HG02981 (cell line): ENCODE measurements around the gene RORC.

Experiments
- ATAC-seq: cut with Tn5 transposase; IDR thresholded peaks from one replicate; pipeline ENCODE4 v1.9.1; 2021; ENCODE audit warnings: mild to moderate bottlenecking, moderate library complexity; ENCODE audit not compliant: unreplicated experiment

RORC gene

GRCh38 chr1:151849871-151850270, 18.3 kb upstream of the RORC start:
- ATAC-seq = no peak

- no peak for ATAC-seq
Measured at GRCh38 chr1:151849126-151849525, 17.5 kb upstream of the RORC start.

GRCh38 chr1:151847867-151848596, 16.4 kb upstream of the RORC start:
- ATAC-seq = no peak

- ATAC-seq = no peak
Measured at GRCh38 chr1:151846686-151847237, 15.2 kb upstream of the RORC start.

GRCh38 chr1:151846062-151846568, 14.5 kb upstream of the RORC start:
- no peak for ATAC-seq

- ATAC-seq = no peak
Measured at GRCh38 chr1:151843398-151843797, 11.8 kb upstream of the RORC start.

GRCh38 chr1:151841141-151841540, 9.5 kb upstream of the RORC start:
- no peak for ATAC-seq

- ATAC-seq = no peak
Measured at GRCh38 chr1:151840421-151840820, 8.8 kb upstream of the RORC start.

GRCh38 chr1:151839457-151840403, 8.1 kb upstream of the RORC start, which contains the start of gene C2CD4D:
TSS of gene C2CD4D (minus strand) at chr1:151839820. CDS start at chr1:151838989, 831 bp downstream.
- ATAC-seq = no peak

- ATAC-seq = no peak
Measured at GRCh38 chr1:151839082-151839412, 7.4 kb upstream of the RORC start.

- no peak for ATAC-seq
Measured at GRCh38 chr1:151838222-151839081, 6.8 kb upstream of the RORC start.

GRCh38 chr1:151837884-151838221, 6.3 kb upstream of the RORC start:
- ATAC-seq = no peak

- no peak for ATAC-seq
Measured at GRCh38 chr1:151837197-151837596, 5.6 kb upstream of the RORC start.

- no peak for ATAC-seq
Measured at GRCh38 chr1:151835596-151835995, 4.0 kb upstream of the RORC start.

GRCh38 chr1:151834239-151834638, 2.6 kb upstream of the RORC start:
- ATAC-seq = no peak

GRCh38 chr1:151833172-151833900, 1.7 kb upstream of the RORC start:
- no peak for ATAC-seq

GRCh38 chr1:151832318-151832980, 847 bp upstream of the RORC start:
- no peak for ATAC-seq

- ATAC-seq = no peak
Measured at GRCh38 chr1:151831256-151831591, 378 bp downstream of the RORC start.

- no peak for ATAC-seq
Measured at GRCh38 chr1:151830055-151830454, 1.5 kb downstream of the RORC start.
